Effector CD4-positive, alpha-beta T cell (primary cell): ENCODE results near the gene PCDH12. TPM values are rescaled to one million over a fixed set of nuclear protein-coding genes. Genes with fewer than 3 reads are reported as not detected.

Experiments used
- DNase-seq: peaks from one replicate; pipeline ENCODE4 v3.0.0-alpha.2; 2020
- total RNA-seq: gene quantifications from one replicate; lab custom pipeline; 2026; lab: John Stamatoyannopoulos, UW

PCDH12 gene
- total RNA-seq = not detected

DNA sequence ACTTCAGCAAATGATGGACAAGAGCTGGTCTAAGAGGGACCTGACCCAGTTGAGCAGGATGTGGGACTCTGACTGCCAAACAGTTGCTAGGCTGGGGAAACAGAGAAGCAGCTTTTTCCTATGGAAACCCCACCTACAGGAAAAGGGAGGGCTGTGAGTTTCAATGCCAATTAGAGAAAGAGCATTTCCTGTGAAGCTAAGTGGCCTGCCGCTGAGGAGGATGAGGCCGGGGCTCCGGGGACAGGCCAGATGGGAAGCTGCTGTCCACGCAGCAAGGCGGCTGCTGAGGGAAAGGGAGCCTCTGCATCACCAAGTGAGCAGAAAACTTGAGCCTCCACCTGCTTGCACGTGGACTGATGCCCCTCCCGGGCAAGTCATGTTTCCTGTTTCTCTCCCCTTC lies at the start of gene PCDH12:
TSS of gene PCDH12 (minus strand) at position 90 of the 400 bp plus-strand sequence. CDS start 351 bp downstream, outside the sequence.
- DNase-seq = no peak

DNA sequence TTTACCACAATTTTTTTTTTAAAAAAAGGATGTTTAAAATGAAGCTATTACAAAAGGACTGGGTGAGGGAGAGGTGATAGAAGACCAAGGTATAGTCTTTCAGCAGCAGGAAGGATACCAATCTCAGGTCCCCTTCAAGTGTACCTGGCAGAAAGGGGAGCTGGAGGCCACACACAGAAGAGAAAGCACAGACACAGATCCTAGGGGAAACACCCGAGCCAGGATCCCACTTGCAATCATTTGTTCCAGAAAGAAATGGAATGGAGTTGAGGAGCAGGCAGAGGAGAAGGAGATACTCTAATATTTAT lies 49.2 kb upstream of the PCDH12 start:
- no peak for DNase-seq

DNA sequence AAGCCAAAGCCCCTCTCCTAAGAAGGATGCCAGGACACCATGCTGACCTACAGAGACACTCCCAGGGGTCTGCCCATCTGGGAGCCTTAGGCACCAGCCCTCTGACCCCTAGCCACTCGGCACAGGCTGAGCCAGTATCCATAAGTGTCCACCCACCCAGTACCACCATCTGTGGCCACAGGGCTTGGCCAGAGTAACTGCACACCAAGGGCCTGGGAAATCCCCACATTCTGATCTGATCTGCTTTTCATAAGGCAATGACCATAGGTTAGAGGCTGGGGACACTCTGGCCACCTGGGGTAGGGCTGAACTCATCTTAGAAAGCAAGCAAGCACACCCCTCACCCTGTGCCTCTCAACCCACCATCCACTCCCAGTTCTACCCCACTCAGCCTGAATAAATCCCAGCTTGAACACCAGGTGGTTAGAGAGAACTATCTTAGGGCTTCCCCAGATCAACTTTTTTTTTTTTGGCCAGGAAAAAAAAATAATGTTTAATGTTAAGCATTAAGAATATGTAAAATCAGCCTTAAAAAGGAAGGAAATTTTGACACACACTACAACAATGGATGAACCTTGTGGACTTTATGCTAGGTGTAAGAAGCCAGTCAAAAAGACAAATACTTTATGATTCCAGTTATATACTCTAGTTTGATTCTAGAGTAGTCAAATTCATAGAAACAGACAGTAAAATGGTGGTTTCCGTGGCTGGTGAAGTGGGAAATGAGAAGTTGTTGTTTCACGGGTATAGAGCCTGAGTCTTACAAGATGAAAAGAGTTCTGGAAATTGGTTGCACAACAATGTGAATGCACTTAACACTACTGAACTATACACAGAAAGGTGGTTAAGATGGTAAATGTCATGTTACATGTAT lies 48.6 kb upstream of the PCDH12 start:
- no peak for DNase-seq

DNA sequence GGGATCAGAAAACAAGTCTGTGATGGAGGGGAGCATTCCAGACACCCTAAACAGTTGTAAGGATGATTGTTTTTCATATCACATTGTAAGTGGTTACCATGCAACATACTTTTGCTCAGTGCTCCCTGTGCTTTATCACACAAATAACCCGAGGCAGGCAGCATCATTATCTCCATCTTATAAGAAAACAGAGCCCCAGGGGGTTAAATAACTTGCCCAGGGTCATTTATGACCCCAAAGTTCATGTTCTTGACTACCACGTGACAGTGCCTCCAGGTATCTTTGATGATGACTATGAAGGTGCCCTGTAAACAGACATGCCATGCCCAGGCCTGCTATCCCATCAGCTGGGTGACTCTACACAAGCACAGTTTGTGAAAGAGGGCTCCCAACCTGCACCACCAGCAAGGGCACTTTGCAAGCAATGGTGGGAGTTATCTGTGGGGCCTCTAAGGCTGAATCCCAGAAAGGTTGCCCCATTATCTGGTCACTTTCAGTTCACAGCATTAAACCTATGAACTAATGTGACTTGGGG lies 45.3 kb upstream of the PCDH12 start:
- DNase-seq = no peak

DNA sequence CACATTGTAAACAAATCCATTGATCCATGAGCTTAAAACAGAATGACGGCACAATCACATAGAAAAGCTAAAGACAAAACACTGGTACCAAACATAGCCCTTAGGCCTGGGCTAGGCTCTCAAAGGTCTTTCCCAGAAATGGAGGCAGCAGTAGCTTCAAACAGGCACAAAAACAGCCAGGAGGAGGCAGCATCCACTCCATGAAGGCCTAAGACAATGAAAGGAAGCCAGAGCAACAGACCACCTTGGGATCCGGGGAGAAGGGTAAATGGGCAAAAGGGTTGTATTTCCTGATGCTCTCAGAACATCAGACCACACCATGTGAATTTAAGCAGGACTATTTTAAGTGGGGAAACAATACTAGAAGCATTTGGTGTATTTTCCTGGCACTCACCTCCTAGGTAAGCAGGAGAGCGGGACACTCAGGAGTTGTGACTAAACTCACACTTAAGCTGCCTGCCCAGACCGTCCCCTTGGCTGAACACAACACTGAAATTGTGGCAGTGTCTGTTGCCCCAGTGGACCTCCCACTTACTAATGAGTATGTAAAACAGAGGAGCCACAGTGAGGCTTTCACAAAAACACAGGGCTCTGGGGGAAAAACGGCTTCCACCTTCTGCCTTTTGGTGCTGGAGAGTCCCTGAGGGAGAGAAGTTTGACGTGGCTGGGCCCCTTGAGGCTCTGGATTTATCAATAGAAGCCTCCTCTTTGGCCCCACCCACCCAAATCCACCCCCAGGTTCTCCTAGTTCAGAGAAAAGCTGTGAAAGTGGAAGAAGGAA lies 42.9 kb upstream of the PCDH12 start:
- DNase-seq = no peak

DNA sequence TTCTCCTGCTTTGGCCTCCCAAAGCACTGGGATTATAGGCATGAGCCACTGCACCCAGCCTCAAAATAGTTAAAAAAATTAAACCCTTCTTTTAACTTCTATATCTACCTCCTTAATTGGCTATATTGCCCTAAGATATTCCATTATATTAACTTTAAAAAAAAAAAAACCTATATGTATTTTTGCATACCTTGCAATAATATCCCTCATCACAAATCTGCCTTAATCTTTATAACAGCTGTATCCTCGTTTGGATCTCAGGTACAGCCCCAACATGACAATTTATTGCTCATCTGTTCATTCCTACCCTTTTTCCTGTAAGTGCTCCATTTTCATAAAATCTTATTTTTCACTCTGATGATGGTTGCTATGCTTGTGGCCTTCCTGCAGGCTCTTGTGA lies 42.2 kb upstream of the PCDH12 start:
- DNase-seq = no peak

DNA sequence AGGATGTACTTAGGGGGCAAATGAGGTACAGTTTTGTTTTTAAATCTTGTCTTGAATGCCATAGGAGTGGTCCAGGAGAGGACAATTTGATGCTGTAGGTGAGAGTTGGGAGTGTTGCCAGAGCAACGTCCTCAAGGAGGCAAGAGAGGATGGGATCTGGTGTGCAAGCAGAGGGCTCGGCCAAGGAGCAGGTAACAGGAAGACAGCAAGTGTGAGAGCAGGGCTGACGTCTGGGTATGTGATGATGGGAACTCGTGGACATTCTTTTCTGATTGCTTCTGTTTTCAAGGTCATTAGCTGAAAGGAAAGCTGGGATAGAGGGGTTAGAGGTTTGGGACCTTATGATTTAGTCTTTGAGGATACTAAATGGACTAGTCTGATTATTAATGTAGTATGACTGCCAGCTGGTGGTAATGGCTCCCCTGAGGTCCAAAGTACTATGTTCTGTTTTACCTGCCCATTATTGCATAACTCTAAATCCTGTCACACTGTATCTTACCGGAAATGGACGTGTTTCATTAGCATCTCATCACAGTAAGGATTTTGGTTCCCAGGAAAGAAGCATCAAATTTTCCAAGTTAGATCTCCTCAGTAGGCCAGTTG lies 39.5 kb upstream of the PCDH12 start:
- no peak for DNase-seq

DNA sequence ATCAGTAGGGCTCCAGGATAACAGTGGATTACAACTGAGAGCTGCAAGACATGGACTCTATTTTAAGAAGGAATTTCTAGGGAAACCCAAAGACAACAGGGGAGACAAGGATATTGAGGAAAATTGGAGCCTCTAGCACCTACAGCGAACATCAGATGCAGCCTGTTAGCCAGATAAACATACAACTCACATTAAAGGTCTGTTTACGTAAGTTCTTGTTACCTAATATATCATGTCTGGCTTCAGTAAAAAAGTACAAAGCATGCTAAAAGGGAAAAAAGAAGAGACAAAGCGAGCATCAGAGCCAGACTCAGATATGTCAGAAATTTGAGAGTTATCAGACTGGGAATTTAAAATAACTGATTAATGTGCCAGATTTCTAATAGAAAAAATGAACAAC lies 37.7 kb upstream of the PCDH12 start:
- DNase-seq = no peak

DNA sequence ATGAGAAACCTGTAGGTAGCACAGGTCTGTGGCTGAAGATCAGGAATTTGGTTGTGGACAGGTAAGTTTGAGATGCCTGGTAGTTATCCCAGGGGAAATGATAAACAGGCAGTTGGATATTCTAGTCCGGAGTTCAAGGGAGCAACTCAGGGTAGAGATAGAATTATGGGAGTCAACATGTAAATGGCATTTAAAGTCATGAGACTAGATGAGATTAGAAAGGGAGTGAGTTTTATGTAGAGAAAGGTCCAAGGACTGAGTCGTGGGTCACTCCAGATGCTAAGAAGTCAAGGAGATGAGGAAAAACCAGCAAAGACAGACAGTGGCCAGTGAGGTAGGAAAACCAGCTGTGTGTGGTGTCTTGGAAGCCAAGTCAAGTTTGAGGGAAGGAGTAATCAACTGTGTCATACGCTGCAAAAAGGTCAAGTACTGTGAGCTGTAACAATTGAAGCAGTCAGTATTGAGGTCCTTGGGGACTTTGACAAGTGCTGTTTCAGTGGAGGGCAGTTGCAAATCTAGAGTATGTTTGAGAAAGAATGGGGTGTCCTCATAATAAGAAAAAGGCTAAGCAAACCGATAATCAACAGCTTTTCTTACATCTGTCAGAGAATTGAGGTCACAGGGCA lies 36.6 kb upstream of the PCDH12 start:
- no peak for DNase-seq

DNA sequence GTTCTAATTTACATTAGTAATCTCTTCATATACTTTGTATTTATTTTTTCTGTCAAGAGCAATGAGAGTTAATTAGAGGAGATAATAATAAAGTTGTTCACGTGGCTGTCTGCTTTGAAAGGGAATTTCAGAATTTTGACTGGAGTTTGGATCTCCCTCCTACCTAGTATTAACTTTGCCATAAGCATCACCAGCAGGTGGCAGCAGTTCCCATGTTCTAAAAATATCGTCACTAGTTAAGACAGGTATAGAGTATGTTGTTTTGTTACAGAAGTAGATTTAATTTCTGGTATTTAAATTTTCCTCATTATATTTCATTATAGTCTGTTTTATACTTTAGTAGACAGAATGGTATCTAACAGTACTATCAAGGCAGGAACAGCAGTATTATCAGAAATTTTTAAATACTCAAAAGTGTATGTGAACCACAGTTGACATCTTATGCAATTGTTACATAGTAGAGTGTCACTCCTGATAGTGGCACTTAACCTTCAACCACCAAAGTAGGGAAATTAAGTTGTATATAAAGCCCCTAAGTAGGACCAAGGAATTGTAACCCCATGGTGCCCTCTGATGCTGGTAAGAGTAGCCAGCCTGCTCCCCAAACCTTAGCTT lies 34.5 kb upstream of the PCDH12 start:
- peak; percentile 80 for DNase-seq

DNA sequence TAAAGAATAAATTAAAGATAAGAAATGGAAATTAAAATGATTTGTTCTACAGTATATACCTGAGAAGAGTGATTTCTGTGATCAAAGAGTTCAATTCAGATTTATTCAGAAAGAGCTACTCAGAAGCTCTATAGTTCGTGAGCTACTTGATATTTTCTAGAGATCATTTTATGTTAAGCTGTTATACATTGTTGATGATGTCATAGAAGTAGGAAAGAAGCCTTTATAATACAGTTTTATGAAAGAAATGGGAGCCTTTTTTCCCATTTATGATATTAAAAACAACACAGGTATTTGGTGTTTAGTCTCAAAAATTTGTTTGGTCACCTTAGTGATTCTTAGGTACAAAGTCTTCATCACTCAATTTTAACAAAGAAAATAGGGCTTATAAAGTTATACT lies 31.7 kb upstream of the PCDH12 start:
- DNase-seq = no peak

DNA sequence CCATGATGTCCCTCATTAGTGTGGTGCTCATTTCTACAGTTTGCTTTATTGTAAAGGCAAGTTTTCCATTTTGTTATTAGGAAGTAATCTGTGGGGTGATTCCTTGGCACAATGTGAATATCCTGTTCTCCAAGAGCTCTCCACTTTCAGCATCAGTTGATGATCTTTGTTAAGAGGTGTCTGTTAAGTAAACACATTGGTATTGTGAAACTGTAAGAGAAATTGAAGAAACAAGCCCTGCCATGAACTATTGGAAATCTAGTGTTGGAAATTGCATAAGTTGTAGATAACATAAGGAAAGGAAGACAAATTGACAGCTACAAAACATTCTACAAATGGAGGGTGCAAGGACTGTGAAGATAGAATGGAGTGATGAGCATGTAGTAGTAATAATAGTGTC lies 28.1 kb upstream of the PCDH12 start:
- no peak for DNase-seq

DNA sequence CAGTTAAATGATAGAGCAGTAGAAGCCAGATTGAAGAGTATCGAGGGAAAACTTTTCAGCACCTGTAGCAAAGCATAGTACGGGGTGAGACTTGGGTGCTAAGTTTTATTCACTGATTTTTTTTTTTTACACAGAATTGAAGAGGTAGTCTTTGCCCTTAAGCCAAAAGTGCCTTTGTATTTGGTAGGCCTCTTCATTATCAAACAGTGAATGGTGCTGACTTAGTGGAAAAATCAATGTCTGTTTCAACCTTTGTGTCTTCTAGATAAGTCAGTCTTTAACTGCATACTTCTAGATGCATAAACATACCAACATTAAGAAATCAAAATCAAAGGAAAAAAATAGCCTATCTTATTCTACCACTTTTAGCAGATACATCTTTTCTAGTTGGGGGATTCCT lies 24.6 kb upstream of the PCDH12 start:
- DNase-seq = no peak

DNA sequence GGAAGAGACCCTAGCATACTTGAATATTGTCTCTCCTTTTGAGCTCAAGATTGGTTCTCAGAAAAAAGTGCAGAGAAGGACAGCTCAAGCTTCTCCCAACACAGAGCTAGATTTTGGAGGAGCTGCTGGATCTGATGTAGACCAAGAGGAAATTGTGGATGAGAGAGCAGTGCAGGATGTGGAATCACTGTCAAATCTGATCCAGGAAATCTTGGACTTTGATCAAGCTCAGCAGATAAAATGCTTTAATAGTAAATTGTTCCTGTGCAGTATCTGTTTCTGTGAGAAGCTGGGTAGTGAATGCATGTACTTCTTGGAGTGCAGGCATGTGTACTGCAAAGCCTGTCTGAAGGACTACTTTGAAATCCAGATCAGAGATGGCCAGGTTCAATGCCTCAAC lies 20.4 kb upstream of the PCDH12 start:
- DNase-seq = no peak

DNA sequence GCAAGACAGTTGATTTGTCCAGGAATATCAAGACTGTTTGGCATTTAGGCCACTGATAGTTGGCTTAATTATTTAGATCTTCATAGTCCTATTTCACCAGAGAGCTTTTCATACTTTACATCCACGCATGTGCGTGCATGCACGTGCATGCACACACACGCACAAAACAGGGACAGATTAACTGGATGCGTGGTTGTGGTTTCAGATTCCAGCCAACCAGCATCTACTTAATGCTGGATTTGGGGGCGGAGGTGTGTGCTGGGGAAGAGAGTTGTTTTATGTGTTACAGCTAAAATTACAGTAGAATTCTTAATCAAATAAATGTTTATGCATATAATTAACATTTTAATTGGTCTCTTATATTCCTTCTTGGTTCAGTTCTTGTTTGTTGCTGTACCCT lies 18.2 kb upstream of the PCDH12 start:
- no peak for DNase-seq

DNA sequence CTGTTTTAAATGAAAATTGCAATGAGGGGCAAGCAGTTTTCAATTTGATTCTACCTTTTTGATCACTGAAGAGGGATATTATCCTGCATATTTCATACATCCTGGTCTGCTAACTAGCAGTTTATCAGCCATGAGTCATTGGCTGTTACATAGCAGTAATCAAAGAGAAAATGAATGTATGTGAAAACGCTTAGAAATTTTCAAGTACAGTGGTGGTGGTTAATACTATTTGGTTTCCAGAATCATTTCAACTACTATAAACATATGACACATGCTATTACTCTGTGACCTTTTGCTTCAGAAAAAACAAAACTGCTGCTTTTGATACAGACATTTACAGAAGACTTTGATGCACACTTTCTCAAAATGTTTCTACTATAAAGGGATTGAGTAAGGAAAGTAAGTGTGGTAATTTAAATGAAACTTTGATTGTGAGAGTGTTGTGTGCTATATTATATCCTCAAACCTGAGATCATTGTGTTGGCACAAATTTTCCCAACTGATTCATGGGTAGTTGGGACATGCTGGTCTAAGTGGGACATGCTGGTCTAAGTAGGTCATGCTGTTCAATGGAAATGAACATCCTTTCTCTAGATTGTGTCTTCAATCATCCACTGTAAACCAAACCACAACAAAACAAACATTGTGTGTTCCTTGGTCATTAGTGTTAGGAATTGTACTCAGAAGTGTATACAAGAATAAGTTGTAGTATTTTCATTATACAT lies 16.0 kb upstream of the PCDH12 start:
- DNase-seq = no peak

DNA sequence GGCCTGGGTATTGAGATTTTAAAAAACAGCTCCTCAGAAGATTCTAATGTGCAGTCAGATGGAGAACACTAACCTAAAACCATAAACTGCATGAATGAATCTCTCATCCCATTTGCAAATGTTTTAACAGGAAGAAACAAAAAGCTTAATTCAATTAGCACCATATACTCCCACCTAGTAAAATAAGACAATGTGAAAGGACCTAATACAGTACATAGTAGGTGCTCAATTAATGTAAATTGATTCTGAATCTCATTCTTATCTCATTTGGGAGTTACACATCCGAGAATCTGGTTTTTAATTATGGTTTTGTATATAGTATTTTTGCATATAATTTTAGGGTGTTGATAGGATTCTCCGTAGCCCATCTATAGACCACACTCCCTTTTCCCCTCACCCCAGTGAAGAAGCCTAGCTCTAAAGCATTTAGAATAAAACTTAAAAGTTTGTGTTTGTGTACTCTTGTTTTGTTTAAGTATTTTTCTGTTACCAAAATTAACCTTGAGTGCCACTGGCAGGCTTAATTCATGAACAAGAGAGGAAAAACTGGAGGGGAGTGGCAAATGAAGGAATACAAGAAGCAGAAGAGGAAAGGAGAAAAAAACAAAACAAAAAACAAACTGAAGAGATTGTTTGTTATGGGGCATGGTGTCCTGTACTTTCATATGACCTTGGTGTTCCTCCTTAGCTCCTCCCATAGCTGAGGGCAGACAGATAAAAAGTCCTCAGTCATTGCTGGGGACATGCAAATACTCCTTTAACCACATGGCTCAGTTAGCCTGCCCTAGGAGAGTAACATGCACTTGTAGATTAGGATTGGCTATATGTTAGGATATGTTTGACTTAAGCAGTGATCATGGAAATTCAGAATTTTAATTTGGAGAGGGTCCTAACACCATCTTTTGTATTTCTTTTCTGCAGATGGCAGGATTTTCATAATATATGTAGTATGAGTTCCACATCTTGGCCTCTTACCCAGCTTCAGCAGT lies 12.1 kb upstream of the PCDH12 start:
- DNase-seq = no peak

DNA sequence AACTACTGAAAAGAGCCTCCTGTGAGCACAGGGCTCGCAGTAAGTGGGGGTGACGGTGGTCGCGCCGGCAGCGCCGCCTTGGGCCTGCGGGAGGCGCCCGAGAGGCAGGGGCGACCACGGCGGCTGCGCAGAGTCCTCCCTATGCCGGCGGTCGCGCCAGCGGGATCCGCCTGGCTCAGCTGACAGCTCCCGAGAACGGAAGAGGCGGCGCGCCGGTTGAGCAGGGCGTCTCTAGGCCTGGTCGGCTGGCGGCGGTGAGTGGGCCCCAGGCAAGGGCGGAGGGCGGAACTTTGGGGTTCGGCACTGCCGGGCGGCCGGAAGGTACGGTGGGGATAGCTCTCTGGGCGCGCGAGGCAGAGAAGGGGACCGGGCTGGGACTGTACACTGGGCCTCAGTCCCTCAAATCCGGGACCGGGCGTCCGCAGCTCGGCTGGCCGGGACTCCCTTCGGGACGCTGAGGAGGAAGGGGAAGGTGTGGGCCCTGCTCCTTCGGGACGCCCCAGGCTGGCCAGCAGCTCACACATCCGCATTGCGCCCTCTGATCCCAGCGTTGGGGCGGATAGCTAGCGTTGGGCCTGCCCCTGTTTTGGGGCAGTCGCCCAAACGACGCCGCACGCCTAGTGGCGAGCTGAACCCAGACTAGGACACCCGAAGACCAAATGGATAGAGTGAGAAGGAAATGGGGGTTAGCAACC lies 11.1 kb upstream of the PCDH12 start, which contains the start of gene RNF14:
TSS of gene RNF14 (plus strand) at position 192 of the 695 bp plus-strand sequence. CDS start 4,484 bp downstream, outside the sequence.
- DNase-seq = peak; percentile 90

DNA sequence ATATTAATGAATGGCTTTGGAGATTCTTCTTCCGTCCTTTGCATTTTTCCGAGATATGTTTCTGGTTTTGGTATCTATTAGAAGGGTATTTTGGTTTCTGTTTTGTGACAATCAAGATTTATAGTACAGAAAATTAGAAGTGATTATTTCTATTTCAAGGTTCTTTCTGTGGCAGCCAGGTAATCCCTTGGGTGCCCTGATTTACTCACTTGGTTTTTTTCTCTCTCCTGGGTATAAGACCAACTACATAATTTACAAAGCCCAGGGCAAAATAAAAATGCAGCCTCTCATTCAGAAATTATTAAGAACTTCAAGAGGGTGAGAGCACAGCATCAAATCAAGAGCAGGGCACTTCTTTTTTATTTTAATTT lies 8.9 kb upstream of the PCDH12 start:
- DNase-seq = no peak
